HCT116 (cell line): ENCODE measurements around the gene FUT6. TPM values are rescaled to one million over a fixed set of nuclear protein-coding genes. Genes with fewer than 3 reads are reported as not detected.

ENCODE experiments used
- ATAC-seq: fragments of 200-7000 bp; cut with Tn5 transposase; 2 replicates; pipeline ENCODE4 v1.9.1; 2020; ENCODE audit warnings: mild to moderate bottlenecking, moderate library complexity
- BruUV-seq: library from RNA; stranded (reverse); fragments of 400-500 nt; replicated peaks from 2 replicates; lab custom pipeline; 2021; lab: Mats Ljungman, UMichigan
- CTCF ChIA-PET: fragments of 300-600 bp; sonication (Branson Sonifier 250); formaldehyde crosslinking; loops from one replicate; lab custom pipeline; 2021; ENCODE audit warnings: antibody characterized with exemption; lab: Charles Lee
- POLR2A ChIA-PET: fragments of 300-600, 350-600 bp; sonication (Branson Sonifier 250); formaldehyde crosslinking; loops from one replicate; lab custom pipeline; 2021; ENCODE audit warnings: antibody characterized with exemption; lab: Charles Lee
- RAD21 ChIA-PET, 2 experiments: fragments of 300-600 bp; sonication (Branson Sonifier 250); formaldehyde crosslinking; loops; one replicate each; lab custom pipeline; 2023; ENCODE audit warnings: low total read pairs in 2 of 2; ENCODE audit not compliant: uncharacterized antibody in 2 of 2, unreplicated experiment in 2 of 2, low non-redundant PET in 1 of 2; lab: Charles Lee
- DNase-seq: peaks from one replicate; pipeline ENCODE4 v3.0.0-alpha.2; 2010; ENCODE audit warnings: low read depth, low spot score
- H2AFZ ChIP-seq: fragments of 200-600 bp; shearing (Covaris generic), sonication (generic); 2 replicates; pipeline ENCODE4 v1.6.1; 2017; ENCODE audit warnings: low read depth, mixed run types, mixed read lengths, antibody characterized with exemption, low read length; ENCODE audit not compliant: poor library complexity, severe bottlenecking
- H3K27ac ChIP-seq: 2 replicates; pipeline ENCODE4 v1.5.1; 2012; ENCODE audit warnings: low read depth, low read length
- H3K27me3 ChIP-seq: fragments of 200-600 bp; sonication (generic); 2 replicates; pipeline ENCODE4 v1.6.1; 2016; ENCODE audit warnings: mixed run types, low read length, mixed read lengths; ENCODE audit not compliant: insufficient read depth
- H3K36me3 ChIP-seq, 2 experiments: fragments of 200-500 bp in 1 of 2; fragments of 200-600 bp in 1 of 2; sonication (Bioruptor generic) in 1 of 2; sonication (generic) in 1 of 2; 2 replicates each; pipeline versions ENCODE4 v1.5.1 to v1.6.1; 2014 to 2016; ENCODE audit warnings: low read length in 2 of 2, inconsistent platforms in 1 of 2, mixed read lengths in 1 of 2, mixed run types in 1 of 2; ENCODE audit not compliant: insufficient read depth in 2 of 2, control insufficient read depth in 1 of 2
- H3K4me1 ChIP-seq, 2 experiments: fragments of 200-600 bp in 1 of 2; sonication (generic) in 1 of 2; 2 replicates each; pipeline versions ENCODE4 v1.5.1 to v1.6.1; 2012 to 2017; ENCODE audit warnings: low read length in 2 of 2, inconsistent platforms in 1 of 2, mild to moderate bottlenecking in 1 of 2, mixed read lengths in 1 of 2, mixed run types in 1 of 2, moderate library complexity in 1 of 2; ENCODE audit not compliant: insufficient read depth in 2 of 2, control insufficient read depth in 1 of 2
- H3K4me2 ChIP-seq: fragments of 200-600 bp; sonication (generic); 2 replicates; pipeline ENCODE4 v1.6.1; 2017; ENCODE audit warnings: mixed run types, low read length, mixed read lengths
- H3K4me3 ChIP-seq, 2 experiments: fragments of 200-600 bp in 1 of 2; sonication (generic) in 1 of 2; replicated peaks in 1 of 2; 2 replicates each; pipeline ENCODE4 v1.5.1; 2011 to 2016; ENCODE audit warnings: low read length in 2 of 2, control low read depth in 1 of 2, low read depth in 1 of 2, mild to moderate bottlenecking in 1 of 2, mixed read lengths in 1 of 2, mixed run types in 1 of 2
- H3K79me2 ChIP-seq: fragments of 200-600 bp; sonication (generic); 2 replicates; pipeline ENCODE4 v1.6.1; 2017; ENCODE audit warnings: mild to moderate bottlenecking, mixed run types, low read length, moderate library complexity, mixed read lengths; ENCODE audit not compliant: insufficient read depth
- H3K9ac ChIP-seq: fragments of 200-600 bp; sonication (generic); 2 replicates; pipeline ENCODE4 v1.6.1; 2016; ENCODE audit warnings: low read length, mixed read lengths
- H3K9me2 ChIP-seq: fragments of 200-600 bp; sonication (generic), shearing (Covaris generic); 2 replicates; pipeline ENCODE4 v1.6.1; 2017; ENCODE audit warnings: mixed run types, mild to moderate bottlenecking, moderate library complexity; ENCODE audit not compliant: insufficient read depth
- H3K9me3 ChIP-seq, 2 experiments: fragments of 200-500 bp in 1 of 2; fragments of 200-600 bp in 1 of 2; sonication (Bioruptor generic) in 1 of 2; sonication (generic) in 1 of 2; 2 replicates each; pipeline ENCODE4 v1.6.1; 2014 to 2017; ENCODE audit warnings: low read length in 2 of 2, mixed read lengths in 2 of 2, inconsistent platforms in 1 of 2, low read depth in 1 of 2, mild to moderate bottlenecking in 1 of 2, mixed run types in 1 of 2, moderate library complexity in 1 of 2; ENCODE audit not compliant: control insufficient read depth in 1 of 2, insufficient read depth in 1 of 2
- H4K20me1 ChIP-seq: fragments of 200-600 bp; sonication (generic), shearing (Covaris generic); 2 replicates; pipeline ENCODE4 v1.6.1; 2017; ENCODE audit warnings: mixed run types, mild to moderate bottlenecking, moderate library complexity; ENCODE audit not compliant: insufficient read depth
- ELF1 ChIP-seq: IDR thresholded peaks from 2 replicates; pipeline ENCODE4 v1.6.1; 2012; ENCODE audit warnings: low read depth, borderline replicate concordance
- RAD21 ChIP-seq: IDR thresholded peaks from 2 replicates; pipeline ENCODE4 v1.6.1; 2012; ENCODE audit warnings: low read depth, mild to moderate bottlenecking
- intact Hi-C: fragments of 100-400 bp; cut with micrococcal nuclease; formaldehyde crosslinking; loops from 2 replicates; pipeline ENCODE4 v1.10.0; 2022
- total RNA-seq: library from RNA; stranded (reverse); gene quantifications from one replicate; pipeline ENCODE4 v1.2.1, GENCODE V29; 2021; ENCODE audit not compliant: unreplicated experiment
- TF ChIP-seq, protein P1 (sequence below), 3 experiments: fragments of 200-600 bp in 1 of 3; sonication (generic) in 1 of 3; IDR thresholded peaks in 2 of 3; conservative IDR thresholded peaks in 1 of 3; 2 replicates each; pipeline ENCODE4 v1.5.1; 2012 to 2017; ENCODE audit warnings: low read depth in 2 of 3, low read length in 2 of 3, antibody characterized with exemption in 1 of 3, borderline replicate concordance in 1 of 3, control low read depth in 1 of 3, mild to moderate bottlenecking in 1 of 3, mixed read lengths in 1 of 3, mixed run types in 1 of 3, moderate library complexity in 1 of 3; ENCODE audit not compliant: insufficient read depth in 1 of 3

Gene FUT6
- total RNA-seq, 1 experiment from 2014 or later = not detected

- H3K4me1 ChIP-seq = peaks cover 13 to 29% of the 10 kb centered on the region in 2 experiments
- H3K36me3 ChIP-seq = no peaks in the 10 kb centered on the region
- no peak overlapping the region for H3K27ac ChIP-seq
- CTCF ChIA-PET = interaction anchor here (1.1 to 5.1 kb wide), 4 partner anchors 15 to 74 kb away, joined by 3 to 45 read pairs (median 4); partner anchors contain the start of gene NRTN
- POLR2A ChIA-PET = interaction anchor here (1.2 kb wide), 1 partner anchor 20 kb away, joined by 3 read pairs; no protein-coding TSS in a partner anchor
- no peak for TF ChIP-seq ELF1
- peak; percentile 66 for TF ChIP-seq RAD21
- TF ChIP-seq, protein P1, sequence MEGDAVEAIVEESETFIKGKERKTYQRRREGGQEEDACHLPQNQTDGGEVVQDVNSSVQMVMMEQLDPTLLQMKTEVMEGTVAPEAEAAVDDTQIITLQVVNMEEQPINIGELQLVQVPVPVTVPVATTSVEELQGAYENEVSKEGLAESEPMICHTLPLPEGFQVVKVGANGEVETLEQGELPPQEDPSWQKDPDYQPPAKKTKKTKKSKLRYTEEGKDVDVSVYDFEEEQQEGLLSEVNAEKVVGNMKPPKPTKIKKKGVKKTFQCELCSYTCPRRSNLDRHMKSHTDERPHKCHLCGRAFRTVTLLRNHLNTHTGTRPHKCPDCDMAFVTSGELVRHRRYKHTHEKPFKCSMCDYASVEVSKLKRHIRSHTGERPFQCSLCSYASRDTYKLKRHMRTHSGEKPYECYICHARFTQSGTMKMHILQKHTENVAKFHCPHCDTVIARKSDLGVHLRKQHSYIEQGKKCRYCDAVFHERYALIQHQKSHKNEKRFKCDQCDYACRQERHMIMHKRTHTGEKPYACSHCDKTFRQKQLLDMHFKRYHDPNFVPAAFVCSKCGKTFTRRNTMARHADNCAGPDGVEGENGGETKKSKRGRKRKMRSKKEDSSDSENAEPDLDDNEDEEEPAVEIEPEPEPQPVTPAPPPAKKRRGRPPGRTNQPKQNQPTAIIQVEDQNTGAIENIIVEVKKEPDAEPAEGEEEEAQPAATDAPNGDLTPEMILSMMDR (IDR thresholded peaks at IDR 0.05 in 2 of 3, conservative IDR thresholded peaks at IDR 0.05 in 1 of 3; ENCODE audit: borderline replicate concordance in 1 of 3, insufficient read depth in 1 of 3, low read depth in 2 of 3, low read length in 2 of 3) = peak; percentile 55 to 81 (median 75)
- no peaks in the 10 kb centered on the region for H3K9me3 ChIP-seq
- no peak for DNase-seq
- no TSS peak for BruUV-seq
- H2AFZ ChIP-seq = no peak overlapping the region
- intact Hi-C loops = loop anchor here (1.0 kb wide), 1 partner anchor 49 kb away; no protein-coding TSS in a partner anchor
- peak; percentile 42 for ATAC-seq
- H4K20me1 ChIP-seq = no peaks in the 10 kb centered on the region
- RAD21 ChIA-PET = interaction anchor here in 1 of 2 experiments (1.7 kb wide), 1 partner anchor 20 kb away, joined by 7 read pairs; the partner anchor contains the start of gene NRTN
- H3K9ac ChIP-seq = no peak overlapping the region
- H3K27me3 ChIP-seq = no peaks in the 10 kb centered on the region
- no peaks in the 10 kb centered on the region for H3K9me2 ChIP-seq
- H3K4me3 ChIP-seq = no peak overlapping the region
- no peak overlapping the region for H3K4me2 ChIP-seq
- no peaks in the 10 kb centered on the region for H3K79me2 ChIP-seq
Measured at GRCh38 chr19:5823579-5824281, 15.8 kb downstream of the FUT6 start.
